GM18511 (cell line): ENCODE data around the gene JADE3.

Experiments used
- ATAC-seq: cut with Tn5 transposase; IDR thresholded peaks from one replicate; pipeline ENCODE4 v1.9.1; 2021; ENCODE audit warnings: mild to moderate bottlenecking, moderate library complexity; ENCODE audit not compliant: unreplicated experiment

Gene JADE3

DNA sequence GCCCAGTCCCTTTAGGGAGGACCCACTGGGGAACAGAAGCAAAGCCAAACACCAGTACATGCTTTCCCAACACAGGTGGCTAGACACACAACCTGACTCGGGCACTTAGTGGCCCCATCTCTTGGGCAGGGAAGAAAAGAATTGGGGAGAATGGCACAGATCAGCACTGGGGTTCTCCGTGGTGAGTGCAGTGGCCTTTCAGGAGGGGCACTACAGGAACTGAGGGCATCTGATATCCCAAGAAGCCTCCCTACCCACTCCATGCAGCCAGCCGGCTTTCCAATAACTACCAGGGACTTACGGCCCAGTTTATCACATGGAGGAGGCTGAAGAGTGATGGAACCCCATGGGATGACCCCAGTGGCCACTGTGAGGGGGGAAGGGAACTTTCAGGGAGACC is 189.0 kb downstream of the JADE3 start:
- no peak for ATAC-seq
